ENCODE measurements around the gene FCHSD1.

DNA sequence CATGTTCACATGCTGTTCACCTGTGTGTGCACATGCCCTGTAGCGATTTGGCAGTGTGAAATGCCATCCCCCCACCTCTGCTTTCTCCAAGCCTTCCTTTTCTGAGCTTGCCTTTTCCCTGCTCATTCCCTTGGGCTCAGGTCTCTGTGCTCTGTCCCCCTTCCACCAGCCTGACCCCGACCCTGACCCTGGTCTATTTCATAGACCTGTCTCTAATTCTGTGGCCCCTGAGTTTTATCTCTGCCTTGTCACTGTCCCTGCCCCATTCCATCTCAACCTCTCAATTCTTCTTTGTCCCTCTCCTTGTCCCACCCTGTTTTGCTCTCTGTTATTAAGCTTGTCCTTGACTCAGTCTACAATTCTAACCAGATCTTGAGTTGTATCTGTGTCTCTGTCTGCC lies 30.1 kb upstream of the FCHSD1 start:
- no peak for TF ChIP-seq EZH2 (IDR thresholded peaks at IDR 0.05)
- TF ChIP-seq, protein P1, sequence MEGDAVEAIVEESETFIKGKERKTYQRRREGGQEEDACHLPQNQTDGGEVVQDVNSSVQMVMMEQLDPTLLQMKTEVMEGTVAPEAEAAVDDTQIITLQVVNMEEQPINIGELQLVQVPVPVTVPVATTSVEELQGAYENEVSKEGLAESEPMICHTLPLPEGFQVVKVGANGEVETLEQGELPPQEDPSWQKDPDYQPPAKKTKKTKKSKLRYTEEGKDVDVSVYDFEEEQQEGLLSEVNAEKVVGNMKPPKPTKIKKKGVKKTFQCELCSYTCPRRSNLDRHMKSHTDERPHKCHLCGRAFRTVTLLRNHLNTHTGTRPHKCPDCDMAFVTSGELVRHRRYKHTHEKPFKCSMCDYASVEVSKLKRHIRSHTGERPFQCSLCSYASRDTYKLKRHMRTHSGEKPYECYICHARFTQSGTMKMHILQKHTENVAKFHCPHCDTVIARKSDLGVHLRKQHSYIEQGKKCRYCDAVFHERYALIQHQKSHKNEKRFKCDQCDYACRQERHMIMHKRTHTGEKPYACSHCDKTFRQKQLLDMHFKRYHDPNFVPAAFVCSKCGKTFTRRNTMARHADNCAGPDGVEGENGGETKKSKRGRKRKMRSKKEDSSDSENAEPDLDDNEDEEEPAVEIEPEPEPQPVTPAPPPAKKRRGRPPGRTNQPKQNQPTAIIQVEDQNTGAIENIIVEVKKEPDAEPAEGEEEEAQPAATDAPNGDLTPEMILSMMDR (IDR thresholded peaks at IDR 0.05), result no peak
